DOHH2 (cell line): ENCODE results near the gene GPR21.

Experiments
- H3F3A ChIP-seq: fragments of 200-600 bp; sonication (generic), shearing (Covaris generic); 2 replicates; pipeline ENCODE4 v1.6.0; 2016; ENCODE audit warnings: antibody characterized with exemption, mild to moderate bottlenecking; ENCODE audit not compliant: control insufficient read depth, insufficient read depth
- H3K27ac ChIP-seq: fragments of 200-600 bp; sonication (generic); 2 replicates; pipeline ENCODE4 v1.5.1; 2014; ENCODE audit warnings: low read depth, mild to moderate bottlenecking, low read length, moderate library complexity
- H3K27me3 ChIP-seq: fragments of 200-600 bp; sonication (generic); 2 replicates; pipeline ENCODE4 v1.6.1; 2014; ENCODE audit warnings: mild to moderate bottlenecking, low read length, mixed read lengths; ENCODE audit not compliant: control insufficient read depth
- H3K36me3 ChIP-seq: fragments of 200-600 bp; sonication (generic); 2 replicates; pipeline ENCODE4 v1.6.1; 2014; ENCODE audit warnings: mild to moderate bottlenecking, low read length, moderate library complexity, mixed read lengths; ENCODE audit not compliant: control insufficient read depth
- H3K4me1 ChIP-seq: fragments of 200-600 bp; sonication (generic); 2 replicates; pipeline ENCODE4 v1.6.1; 2014; ENCODE audit warnings: mild to moderate bottlenecking, low read length, mixed read lengths; ENCODE audit not compliant: control insufficient read depth
- H3K4me2 ChIP-seq: fragments of 200-600 bp; sonication (generic); 2 replicates; pipeline ENCODE4 v1.6.0; 2014; ENCODE audit warnings: mild to moderate bottlenecking, low read length, moderate library complexity
- H3K4me3 ChIP-seq: fragments of 200-600 bp; sonication (generic); 2 replicates; pipeline ENCODE4 v1.5.1; 2014; ENCODE audit warnings: mild to moderate bottlenecking, low read length, mixed read lengths
- H3K79me2 ChIP-seq: fragments of 200-600 bp; sonication (generic); 2 replicates; pipeline ENCODE4 v1.6.1; 2014; ENCODE audit warnings: mild to moderate bottlenecking, low read length, mixed read lengths; ENCODE audit not compliant: control insufficient read depth
- H3K9me2 ChIP-seq: fragments of 200-600 bp; sonication (generic); replicated peaks from 2 replicates; pipeline ENCODE4 v1.6.1; 2014; ENCODE audit warnings: mild to moderate bottlenecking, low read length, mixed read lengths; ENCODE audit not compliant: control insufficient read depth
- H3K9me3 ChIP-seq: fragments of 200-600 bp; sonication (generic); 2 replicates; pipeline ENCODE4 v1.6.1; 2014; ENCODE audit warnings: antibody characterized with exemption, low read length, mixed read lengths; ENCODE audit not compliant: control insufficient read depth, insufficient read depth
- H4K20me1 ChIP-seq: fragments of 200-600 bp; sonication (generic); 2 replicates; pipeline ENCODE4 v1.6.0; 2014; ENCODE audit warnings: low read depth, mild to moderate bottlenecking, antibody characterized with exemption, low read length, moderate library complexity; ENCODE audit not compliant: control insufficient read depth, insufficient read depth
- EZH2phosphoT487 ChIP-seq: fragments of 200-600 bp; sonication (generic); IDR thresholded peaks from 2 replicates; pipeline ENCODE4 v1.6.1; 2017; ENCODE audit warnings: borderline replicate concordance, mild to moderate bottlenecking, antibody characterized with exemption, low read length, moderate library complexity, mixed read lengths
- TF ChIP-seq, protein P1 (sequence below): fragments of 200-600 bp; sonication (generic); IDR thresholded peaks from one replicate; pipeline ENCODE4 v1.5.1; 2014; ENCODE audit warnings: antibody characterized with exemption, mild to moderate bottlenecking, low read depth, low read length; ENCODE audit not compliant: poor library complexity, severe bottlenecking

Gene GPR21

DNA sequence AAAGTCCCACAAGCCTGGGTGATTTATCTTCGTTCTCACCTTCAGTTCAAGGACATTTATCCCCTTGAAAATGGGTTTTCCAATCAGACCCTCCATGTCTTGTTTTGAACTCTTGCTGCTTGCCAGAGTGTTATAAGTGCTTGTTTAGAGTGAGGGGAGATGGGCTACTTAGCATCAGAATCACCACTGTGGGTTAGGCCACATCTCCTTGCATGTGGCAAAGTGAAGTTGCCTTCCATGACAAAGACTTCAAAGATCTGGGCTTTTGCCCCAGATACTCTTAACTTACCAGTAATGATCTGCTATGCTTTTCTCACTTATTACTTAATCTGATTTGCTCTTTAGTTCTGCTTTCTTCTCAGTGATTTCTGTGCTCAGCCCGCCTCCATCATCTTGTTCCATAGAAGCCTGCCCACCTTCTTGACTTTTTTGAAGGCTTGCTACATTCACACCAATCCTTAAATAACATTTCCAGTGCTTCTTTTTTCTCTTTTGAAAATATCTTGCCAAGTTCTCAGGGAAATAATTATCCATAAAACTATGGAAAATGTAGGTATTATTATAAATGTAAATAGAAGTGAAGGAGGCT, 39.0 kb downstream of the GPR21 start:
- no peak overlapping the region for H3K4me3 ChIP-seq
- no peaks in the 10 kb centered on the region for H3K27me3 ChIP-seq
- H3F3A ChIP-seq = peaks cover 11% of the 10 kb centered on the region; the same call in 1 of the 2 replicates
- H3K36me3 ChIP-seq = peaks cover 51% of the 10 kb centered on the region
- TF ChIP-seq EZH2phosphoT487 = no peak
- TF ChIP-seq, protein P1, sequence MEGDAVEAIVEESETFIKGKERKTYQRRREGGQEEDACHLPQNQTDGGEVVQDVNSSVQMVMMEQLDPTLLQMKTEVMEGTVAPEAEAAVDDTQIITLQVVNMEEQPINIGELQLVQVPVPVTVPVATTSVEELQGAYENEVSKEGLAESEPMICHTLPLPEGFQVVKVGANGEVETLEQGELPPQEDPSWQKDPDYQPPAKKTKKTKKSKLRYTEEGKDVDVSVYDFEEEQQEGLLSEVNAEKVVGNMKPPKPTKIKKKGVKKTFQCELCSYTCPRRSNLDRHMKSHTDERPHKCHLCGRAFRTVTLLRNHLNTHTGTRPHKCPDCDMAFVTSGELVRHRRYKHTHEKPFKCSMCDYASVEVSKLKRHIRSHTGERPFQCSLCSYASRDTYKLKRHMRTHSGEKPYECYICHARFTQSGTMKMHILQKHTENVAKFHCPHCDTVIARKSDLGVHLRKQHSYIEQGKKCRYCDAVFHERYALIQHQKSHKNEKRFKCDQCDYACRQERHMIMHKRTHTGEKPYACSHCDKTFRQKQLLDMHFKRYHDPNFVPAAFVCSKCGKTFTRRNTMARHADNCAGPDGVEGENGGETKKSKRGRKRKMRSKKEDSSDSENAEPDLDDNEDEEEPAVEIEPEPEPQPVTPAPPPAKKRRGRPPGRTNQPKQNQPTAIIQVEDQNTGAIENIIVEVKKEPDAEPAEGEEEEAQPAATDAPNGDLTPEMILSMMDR = no peak
- H4K20me1 ChIP-seq = no peaks in the 10 kb centered on the region
- H3K9me3 ChIP-seq = no peaks in the 10 kb centered on the region
- no peaks in the 10 kb centered on the region for H3K9me2 ChIP-seq
- no peak overlapping the region for H3K4me2 ChIP-seq
- H3K79me2 ChIP-seq = no peaks in the 10 kb centered on the region
- no peak overlapping the region for H3K27ac ChIP-seq
- peaks cover 22% of the 10 kb centered on the region for H3K4me1 ChIP-seq

DNA sequence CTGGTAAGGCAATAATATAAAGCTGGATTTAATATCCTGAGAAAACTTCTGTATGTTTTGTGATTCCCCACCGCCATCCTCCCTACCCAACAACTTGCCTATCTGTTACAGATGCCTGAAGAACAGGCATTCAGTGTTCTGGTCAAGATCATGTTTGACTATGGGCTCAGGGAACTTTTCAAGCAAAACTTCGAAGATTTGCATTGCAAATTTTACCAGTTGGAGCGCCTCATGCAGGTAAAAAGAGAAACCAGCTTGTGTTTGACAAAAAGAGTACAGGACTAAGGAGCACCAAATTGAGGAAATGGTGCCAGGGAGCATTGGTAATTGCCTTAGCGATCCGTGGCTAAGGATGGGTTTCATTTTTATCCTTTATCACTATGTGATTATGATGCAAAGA, 40.0 kb downstream of the GPR21 start:
- no peaks in the 10 kb centered on the region for H3K27me3 ChIP-seq
- no peak overlapping the region for H3K4me3 ChIP-seq
- peaks cover 11% of the 10 kb centered on the region; the same call in 1 of the 2 replicates for H3F3A ChIP-seq
- no peaks in the 10 kb centered on the region for H4K20me1 ChIP-seq
- no peak overlapping the region for H3K27ac ChIP-seq
- H3K79me2 ChIP-seq = no peaks in the 10 kb centered on the region
- H3K9me2 ChIP-seq = no peaks in the 10 kb centered on the region
- H3K36me3 ChIP-seq = peaks cover 50% of the 10 kb centered on the region
- no peak overlapping the region for H3K4me2 ChIP-seq
- TF ChIP-seq, protein P1 = no peak
- no peak for TF ChIP-seq EZH2phosphoT487
- peaks cover 22% of the 10 kb centered on the region for H3K4me1 ChIP-seq
- H3K9me3 ChIP-seq = no peaks in the 10 kb centered on the region

DNA sequence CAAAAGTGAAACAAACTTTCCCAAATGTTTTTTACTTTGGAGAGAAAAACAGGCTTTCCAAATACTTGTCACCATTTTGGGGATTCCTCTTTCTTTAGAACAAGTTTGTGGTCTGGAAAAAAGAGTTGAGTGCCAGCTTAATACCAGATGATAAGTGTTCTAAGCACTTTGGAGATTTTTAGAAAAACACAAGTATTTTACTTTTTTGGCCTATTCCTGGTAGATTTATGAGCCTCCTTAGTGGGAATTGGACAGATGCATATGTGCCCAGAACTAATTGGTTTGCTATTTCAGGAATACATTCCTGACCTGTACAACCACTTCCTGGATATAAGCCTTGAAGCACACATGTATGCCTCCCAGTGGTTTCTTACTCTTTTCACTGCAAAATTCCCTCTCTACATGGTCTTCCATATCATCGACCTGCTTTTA, 40.5 kb downstream of the GPR21 start:
- H3K27me3 ChIP-seq = no peaks in the 10 kb centered on the region
- H3K9me3 ChIP-seq = no peaks in the 10 kb centered on the region
- H3K4me2 ChIP-seq = no peak overlapping the region
- H3K36me3 ChIP-seq = peaks cover 52% of the 10 kb centered on the region
- TF ChIP-seq EZH2phosphoT487 = no peak
- TF ChIP-seq, protein P1 = no peak
- H3K27ac ChIP-seq = no peak overlapping the region
- peaks cover 11% of the 10 kb centered on the region; the same call in 1 of the 2 replicates for H3F3A ChIP-seq
- H3K4me1 ChIP-seq = peaks cover 22% of the 10 kb centered on the region
- no peaks in the 10 kb centered on the region for H4K20me1 ChIP-seq
- H3K9me2 ChIP-seq = no peaks in the 10 kb centered on the region
- no peaks in the 10 kb centered on the region for H3K79me2 ChIP-seq
- no peak overlapping the region for H3K4me3 ChIP-seq

DNA sequence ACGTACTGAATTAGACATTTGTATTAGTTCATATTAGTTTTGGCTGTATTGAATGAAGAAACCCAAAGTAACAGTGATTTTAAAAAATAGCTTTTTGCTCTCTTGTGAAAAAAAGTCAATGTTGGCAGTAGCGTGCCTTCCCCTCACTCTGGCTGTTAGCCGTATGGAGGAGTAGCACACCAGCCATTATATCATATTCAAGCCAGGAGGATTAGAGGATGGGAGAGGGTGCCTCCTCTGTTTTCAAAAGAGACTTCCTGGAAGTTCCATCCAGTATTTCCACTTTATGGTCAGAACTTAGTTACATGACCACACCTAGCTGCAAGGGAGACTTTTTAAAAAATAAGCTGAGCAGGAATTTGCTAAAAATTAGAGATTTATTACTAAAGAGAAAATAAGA, 41.2 kb downstream of the GPR21 start:
- peaks cover 53% of the 10 kb centered on the region for H3K36me3 ChIP-seq
- no peak overlapping the region for H3K4me3 ChIP-seq
- TF ChIP-seq, protein P1 = no peak
- no peak for TF ChIP-seq EZH2phosphoT487
- H3K27me3 ChIP-seq = no peaks in the 10 kb centered on the region
- no peak overlapping the region for H3K27ac ChIP-seq
- H3F3A ChIP-seq = peaks cover 11% of the 10 kb centered on the region; the same call in 1 of the 2 replicates
- no peaks in the 10 kb centered on the region for H3K79me2 ChIP-seq
- no peaks in the 10 kb centered on the region for H4K20me1 ChIP-seq
- H3K9me2 ChIP-seq = no peaks in the 10 kb centered on the region
- no peaks in the 10 kb centered on the region for H3K9me3 ChIP-seq
- H3K4me1 ChIP-seq = peaks cover 22% of the 10 kb centered on the region
- no peak overlapping the region for H3K4me2 ChIP-seq
